ENCODE measurements around the gene CYS1.

GRCh38 chr2:10027660-10028330, 52.4 kb downstream of the CYS1 start:
- TF ChIP-seq CTCF (IDR thresholded peaks at IDR 0.05; ENCODE audit: insufficient read depth, low read length, poor library complexity, severe bottlenecking), result no peak
- no peak for TF ChIP-seq EZH2phosphoT487 (conservative IDR thresholded peaks at IDR 0.05; ENCODE audit: low read length)
